Measurements from ENCODE around the gene PTPN7.

PTPN7 gene

DNA sequence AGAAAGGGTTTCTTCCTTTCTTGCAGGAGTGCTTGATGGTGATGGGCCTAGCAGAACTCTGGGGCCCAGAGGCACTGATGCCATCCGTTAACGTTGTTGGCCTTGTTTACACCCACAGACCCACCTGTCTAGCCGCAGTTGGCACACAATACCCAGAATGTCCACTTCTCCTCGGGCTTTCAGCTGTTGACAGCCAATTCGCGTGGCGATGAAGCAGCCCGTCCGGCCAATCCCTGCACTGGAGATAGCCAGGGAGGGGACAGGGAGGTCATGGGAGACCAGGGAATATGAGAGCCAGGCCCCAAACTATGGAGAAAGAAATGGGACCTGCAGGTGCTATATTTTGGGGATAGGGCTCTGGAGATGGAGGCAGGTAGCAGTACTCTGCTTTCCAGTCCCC lies 10.2 kb downstream of the PTPN7 start:
- H3K27me3 ChIP-seq (ENCODE audit: insufficient read depth, low read length), result no peaks in the 10 kb centered on the region
- no peak overlapping the region for H3K4me3 ChIP-seq (ENCODE audit: low read depth, low read length, poor library complexity, severe bottlenecking)
- H3K27ac ChIP-seq (ENCODE audit: low read depth, low read length, poor library complexity, severe bottlenecking), result no peak overlapping the region
- no peak overlapping the region for H3K9ac ChIP-seq (ENCODE audit: low read length)
- H3K4me1 ChIP-seq (ENCODE audit: insufficient read depth, low read length, severe bottlenecking), result peaks cover 11% of the 10 kb centered on the region
- H4K20me1 ChIP-seq (ENCODE audit: insufficient read depth, low read length), result no peaks in the 10 kb centered on the region
- no peak overlapping the region for H2AFZ ChIP-seq (ENCODE audit: low read length)
- no peaks in the 10 kb centered on the region for H3K9me2 ChIP-seq (ENCODE audit: low read depth, low read length)
- no peaks in the 10 kb centered on the region for H3K79me2 ChIP-seq (ENCODE audit: insufficient read depth, low read length)
- H3F3A ChIP-seq (ENCODE audit: insufficient read depth, low read length), result no peaks in the 10 kb centered on the region
- H3K36me3 ChIP-seq (ENCODE audit: insufficient read depth, low read length), result peaks cover 83% of the 10 kb centered on the region
- no peaks in the 10 kb centered on the region for H3K9me3 ChIP-seq (ENCODE audit: low read length)
- TF ChIP-seq, protein P1, sequence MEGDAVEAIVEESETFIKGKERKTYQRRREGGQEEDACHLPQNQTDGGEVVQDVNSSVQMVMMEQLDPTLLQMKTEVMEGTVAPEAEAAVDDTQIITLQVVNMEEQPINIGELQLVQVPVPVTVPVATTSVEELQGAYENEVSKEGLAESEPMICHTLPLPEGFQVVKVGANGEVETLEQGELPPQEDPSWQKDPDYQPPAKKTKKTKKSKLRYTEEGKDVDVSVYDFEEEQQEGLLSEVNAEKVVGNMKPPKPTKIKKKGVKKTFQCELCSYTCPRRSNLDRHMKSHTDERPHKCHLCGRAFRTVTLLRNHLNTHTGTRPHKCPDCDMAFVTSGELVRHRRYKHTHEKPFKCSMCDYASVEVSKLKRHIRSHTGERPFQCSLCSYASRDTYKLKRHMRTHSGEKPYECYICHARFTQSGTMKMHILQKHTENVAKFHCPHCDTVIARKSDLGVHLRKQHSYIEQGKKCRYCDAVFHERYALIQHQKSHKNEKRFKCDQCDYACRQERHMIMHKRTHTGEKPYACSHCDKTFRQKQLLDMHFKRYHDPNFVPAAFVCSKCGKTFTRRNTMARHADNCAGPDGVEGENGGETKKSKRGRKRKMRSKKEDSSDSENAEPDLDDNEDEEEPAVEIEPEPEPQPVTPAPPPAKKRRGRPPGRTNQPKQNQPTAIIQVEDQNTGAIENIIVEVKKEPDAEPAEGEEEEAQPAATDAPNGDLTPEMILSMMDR (IDR thresholded peaks at IDR 0.05; ENCODE audit: low read length), result no peak
- no peak for TF ChIP-seq EZH2 (IDR thresholded peaks at IDR 0.05; ENCODE audit: borderline replicate concordance, low read length)
- H3K4me2 ChIP-seq (ENCODE audit: low read length), result no peak overlapping the region

DNA sequence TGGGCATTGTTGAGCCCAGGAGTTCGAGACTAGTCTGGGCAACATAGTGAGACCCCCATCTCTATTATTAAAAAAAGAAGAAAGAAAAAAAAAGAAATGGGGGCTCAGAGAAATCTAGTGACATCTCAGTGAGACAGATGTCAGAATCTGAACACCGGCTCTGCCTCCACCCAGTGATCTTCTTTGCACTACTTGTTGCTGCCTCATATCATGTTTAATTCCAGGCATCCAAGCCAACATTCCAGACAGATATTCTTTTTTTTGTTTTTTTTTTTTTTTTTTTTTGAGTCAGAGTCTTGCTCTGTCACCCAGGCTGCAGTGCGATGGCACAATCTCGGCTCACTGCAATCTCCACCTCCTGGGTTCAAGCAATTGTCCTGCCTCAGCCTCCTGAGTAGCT lies 10.8 kb downstream of the PTPN7 start:
- H3K36me3 ChIP-seq (ENCODE audit: insufficient read depth, low read length), result peaks cover 77% of the 10 kb centered on the region
- H3K27ac ChIP-seq (ENCODE audit: low read depth, low read length, poor library complexity, severe bottlenecking), result no peak overlapping the region
- no peak overlapping the region for H3K4me2 ChIP-seq (ENCODE audit: low read length)
- H3K4me3 ChIP-seq (ENCODE audit: low read depth, low read length, poor library complexity, severe bottlenecking), result no peak overlapping the region
- no peaks in the 10 kb centered on the region for H3K79me2 ChIP-seq (ENCODE audit: insufficient read depth, low read length)
- H3K4me1 ChIP-seq (ENCODE audit: insufficient read depth, low read length, severe bottlenecking), result peaks cover 11% of the 10 kb centered on the region
- H4K20me1 ChIP-seq (ENCODE audit: insufficient read depth, low read length), result no peaks in the 10 kb centered on the region
- H3K9ac ChIP-seq (ENCODE audit: low read length), result no peak overlapping the region
- H3K9me2 ChIP-seq (ENCODE audit: low read depth, low read length), result no peaks in the 10 kb centered on the region
- H2AFZ ChIP-seq (ENCODE audit: low read length), result no peak overlapping the region
- no peaks in the 10 kb centered on the region for H3F3A ChIP-seq (ENCODE audit: insufficient read depth, low read length)
- no peaks in the 10 kb centered on the region for H3K27me3 ChIP-seq (ENCODE audit: insufficient read depth, low read length)
- no peaks in the 10 kb centered on the region for H3K9me3 ChIP-seq (ENCODE audit: low read length)
- no peak for TF ChIP-seq EZH2 (IDR thresholded peaks at IDR 0.05; ENCODE audit: borderline replicate concordance, low read length)
- TF ChIP-seq, protein P1 (IDR thresholded peaks at IDR 0.05; ENCODE audit: low read length), result no peak

DNA sequence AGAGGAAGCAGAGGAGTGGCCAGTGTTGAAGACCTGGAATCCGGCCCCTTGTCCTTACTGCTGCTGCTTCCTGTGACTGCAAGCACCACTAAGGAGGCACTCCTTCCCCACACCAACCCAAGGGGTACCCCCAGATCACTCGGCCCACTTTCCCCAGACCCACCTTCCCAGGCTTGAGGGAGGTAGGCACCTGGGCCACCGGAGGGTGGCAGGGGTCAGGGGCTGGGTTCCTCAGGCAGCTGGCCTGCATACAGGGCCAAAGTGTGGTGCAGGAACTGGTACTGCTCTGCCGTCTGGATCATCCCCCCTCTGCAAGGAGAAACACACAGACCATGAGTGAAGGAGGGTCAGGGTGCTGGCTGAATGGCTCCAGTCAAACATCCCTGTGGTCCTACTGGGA lies 12.0 kb downstream of the PTPN7 start:
- Histone ChIP-seq H3F3A (ENCODE audit: insufficient read depth, low read length) (no peaks in the 10 kb centered on the region), H3K27me3 (ENCODE audit: insufficient read depth, low read length) (no peaks in the 10 kb centered on the region), H3K4me3 (ENCODE audit: low read depth, low read length, poor library complexity, severe bottlenecking) (no peak overlapping the region), H4K20me1 (ENCODE audit: insufficient read depth, low read length) (no peaks in the 10 kb centered on the region), H3K4me2 (ENCODE audit: low read length) (no peak overlapping the region), H3K9me3 (ENCODE audit: low read length) (no peaks in the 10 kb centered on the region), H3K27ac (ENCODE audit: low read depth, low read length, poor library complexity, severe bottlenecking) (no peak overlapping the region), H3K79me2 (ENCODE audit: insufficient read depth, low read length) (peaks cover 3% of the 10 kb centered on the region; the same call in 1 of the 2 replicates), H3K4me1 (ENCODE audit: insufficient read depth, low read length, severe bottlenecking) (peaks cover 10% of the 10 kb centered on the region), H3K36me3 (ENCODE audit: insufficient read depth, low read length) (peaks cover 65% of the 10 kb centered on the region), H3K9ac (ENCODE audit: low read length) (no peak overlapping the region), H3K9me2 (ENCODE audit: low read depth, low read length) (no peaks in the 10 kb centered on the region), H2AFZ (ENCODE audit: low read length) (no peak overlapping the region)
- TF ChIP-seq, protein P1 (IDR thresholded peaks at IDR 0.05; ENCODE audit: low read length), result no peak
- TF ChIP-seq EZH2 (IDR thresholded peaks at IDR 0.05; ENCODE audit: borderline replicate concordance, low read length), result no peak
